LoVo (cell line): ENCODE data around the gene SYPL1.
A peak's percentile ranks its signal among the peaks of the same experiment; 100 is the strongest.

Experiments
- DNase-seq: peaks from one replicate; pipeline ENCODE4 v3.0.0-alpha.2; 2016; ENCODE audit warnings: low spot score

Gene SYPL1

GRCh38 chr7:106092204-106092603 lies 19.9 kb downstream of the SYPL1 start:
- no peak for DNase-seq

- DNase-seq: no peak
These were observed 22.5 kb downstream of the SYPL1 start for GRCh38 chr7:106089647-106090046.

- DNase-seq: no peak
These were observed 24.1 kb downstream of the SYPL1 start for GRCh38 chr7:106088014-106088413.

- DNase-seq: no peak
These were observed 26.1 kb downstream of the SYPL1 start for GRCh38 chr7:106086062-106086461.

- no peak for DNase-seq
These were observed 27.1 kb downstream of the SYPL1 start for GRCh38 chr7:106085015-106085414.

GRCh38 chr7:106083717-106084116 lies 28.4 kb downstream of the SYPL1 start:
- no peak for DNase-seq

- no peak for DNase-seq
These were observed 29.8 kb downstream of the SYPL1 start for GRCh38 chr7:106082087-106082854.

GRCh38 chr7:106080300-106080987 lies 31.7 kb downstream of the SYPL1 start:
- DNase-seq: no peak

- DNase-seq: no peak
These were observed 35.6 kb downstream of the SYPL1 start for GRCh38 chr7:106076537-106076936.

- DNase-seq: no peak
These were observed 36.2 kb downstream of the SYPL1 start for GRCh38 chr7:106075937-106076336.

GRCh38 chr7:106074257-106074656 lies 37.9 kb downstream of the SYPL1 start:
- DNase-seq: no peak

- DNase-seq: no peak
These were observed 38.4 kb downstream of the SYPL1 start for GRCh38 chr7:106073701-106074100.

- no peak for DNase-seq
These were observed 39.4 kb downstream of the SYPL1 start for GRCh38 chr7:106072715-106073091.

- DNase-seq: peak; percentile 39
These were observed 40.0 kb downstream of the SYPL1 start for GRCh38 chr7:106071999-106072714.

- peak; percentile 68 for DNase-seq
These were observed 40.6 kb downstream of the SYPL1 start for GRCh38 chr7:106071356-106071998.

- no peak for DNase-seq
These were observed 41.4 kb downstream of the SYPL1 start for GRCh38 chr7:106070567-106071254.

GRCh38 chr7:106070201-106070551 lies 41.9 kb downstream of the SYPL1 start:
- DNase-seq: no peak

GRCh38 chr7:106069471-106070200 lies 42.5 kb downstream of the SYPL1 start:
- no peak for DNase-seq

GRCh38 chr7:106068986-106069385 lies 43.1 kb downstream of the SYPL1 start:
- DNase-seq: no peak

GRCh38 chr7:106068538-106068961 lies 43.6 kb downstream of the SYPL1 start:
- DNase-seq: no peak

GRCh38 chr7:106067678-106068077 lies 44.4 kb downstream of the SYPL1 start:
- no peak for DNase-seq
